Stimulated activated CD4-positive, alpha-beta T cell treated with anti-CD3 and anti-CD28 coated beads, Interleukin-15, amount 100 ng/mL, for 24 hours (primary cell): ENCODE measurements around the gene ZNF892.
"Not testable (repeated sequence)": the region's sequence is repeated elsewhere in the genome, so short reads cannot be mapped to it uniquely, and the experiment has no call there.

ENCODE experiments used
- DNase-seq: peaks from one replicate; pipeline ENCODE4 v3.0.0-alpha.2; 2020

ZNF892 gene

DNA sequence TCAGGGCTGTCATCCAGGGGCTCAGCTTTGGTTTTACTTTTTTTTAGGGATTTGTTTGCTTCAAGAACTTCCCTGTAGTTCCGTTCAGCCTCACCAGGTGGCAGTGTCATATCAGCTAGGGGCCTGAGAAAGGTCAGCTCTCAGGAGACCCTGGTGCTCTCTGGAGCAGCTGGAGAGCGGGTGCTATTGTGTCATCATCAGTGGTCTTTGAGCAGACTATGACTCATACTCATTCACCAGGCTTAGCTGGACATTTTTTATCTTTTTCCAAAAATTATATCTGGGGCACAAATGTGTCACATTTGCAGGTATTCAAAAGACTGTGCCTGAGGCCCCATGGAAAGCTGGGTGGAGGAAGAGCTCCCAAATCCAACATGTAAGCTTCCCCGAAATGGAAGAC, 24.4 kb downstream of the ZNF892 start:
- DNase-seq, result peak; percentile 63

DNA sequence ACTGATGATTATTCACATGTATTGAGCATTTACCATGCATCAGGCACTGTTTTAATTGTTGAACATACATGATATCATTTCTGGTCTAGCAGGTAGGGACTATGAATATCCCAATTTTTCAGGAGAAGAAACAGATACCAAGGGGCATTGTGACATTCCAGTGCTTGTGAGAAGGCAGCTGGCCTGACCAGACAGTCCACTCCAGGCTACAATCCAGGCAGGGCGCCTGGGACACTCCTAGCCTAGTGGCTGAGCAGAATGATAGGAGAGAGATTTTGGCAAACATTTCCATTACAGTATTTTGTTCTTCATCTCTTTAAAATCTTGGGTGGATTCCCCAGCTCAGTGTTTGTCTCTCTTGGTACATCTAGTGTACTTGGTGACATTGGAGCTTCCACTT, 24.9 kb downstream of the ZNF892 start:
- DNase-seq, result no peak

DNA sequence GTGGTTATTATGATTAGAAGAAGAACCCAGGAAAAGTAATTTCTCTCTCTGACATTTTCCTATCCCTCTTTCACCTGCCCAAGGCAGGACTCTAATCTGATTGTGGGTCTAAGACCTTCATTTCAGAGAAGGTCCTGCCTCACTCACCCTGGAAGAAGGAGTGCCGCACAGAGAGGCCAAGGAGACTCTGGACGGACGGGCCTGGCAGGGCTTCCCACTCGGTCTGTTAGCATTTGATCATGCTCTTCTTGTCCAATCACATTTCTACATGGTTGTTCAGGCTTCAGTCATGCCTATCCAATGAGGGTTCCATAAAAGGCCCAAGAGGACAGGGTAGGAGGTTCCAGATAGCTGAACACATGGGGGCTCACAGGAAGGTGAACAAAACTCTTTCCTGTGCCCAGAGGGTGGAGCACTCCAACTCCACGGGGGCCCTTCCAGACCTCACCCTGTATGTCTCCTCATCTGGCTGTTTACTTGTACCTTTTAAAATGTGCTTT, 27.0 kb downstream of the ZNF892 start:
- no peak for DNase-seq

DNA sequence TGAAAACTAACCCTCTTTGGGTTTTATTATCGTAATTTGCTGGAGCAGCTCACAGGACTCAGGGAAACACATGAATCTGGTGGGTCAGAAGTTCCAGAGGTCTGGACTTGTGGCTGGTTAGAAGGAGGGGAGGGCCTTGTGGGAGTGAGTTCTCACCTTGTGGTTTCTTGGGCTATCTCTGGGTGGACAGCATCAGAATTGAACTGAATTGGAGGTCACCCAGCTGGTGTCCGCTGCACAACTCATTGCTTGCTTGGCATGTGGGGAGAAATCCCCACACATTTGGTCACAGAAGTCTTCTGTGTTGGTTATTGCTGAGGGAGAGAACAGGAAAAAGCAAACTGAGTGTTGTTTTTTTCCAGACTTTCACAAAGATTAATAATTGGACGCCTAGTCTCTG, 27.5 kb downstream of the ZNF892 start:
- DNase-seq, result no peak

DNA sequence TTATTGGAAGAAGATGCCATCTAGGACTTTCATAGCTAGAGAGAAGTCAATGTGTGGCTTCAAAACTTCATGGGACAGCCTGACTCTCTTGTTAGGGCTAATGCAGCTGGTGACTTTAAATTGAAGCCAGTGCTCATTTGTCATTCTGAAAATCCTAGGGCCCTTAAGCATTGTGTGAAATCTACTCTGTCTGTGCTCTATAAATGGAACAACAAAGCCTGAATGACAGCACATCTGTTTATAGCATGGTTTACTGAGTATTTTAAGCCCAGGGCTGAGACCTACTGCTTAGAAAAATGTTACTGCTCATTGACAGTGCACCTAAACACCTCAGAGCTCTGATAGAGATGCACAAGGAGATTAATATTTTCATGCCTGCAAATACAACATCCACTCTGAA, 30.8 kb downstream of the ZNF892 start:
- no peak for DNase-seq

DNA sequence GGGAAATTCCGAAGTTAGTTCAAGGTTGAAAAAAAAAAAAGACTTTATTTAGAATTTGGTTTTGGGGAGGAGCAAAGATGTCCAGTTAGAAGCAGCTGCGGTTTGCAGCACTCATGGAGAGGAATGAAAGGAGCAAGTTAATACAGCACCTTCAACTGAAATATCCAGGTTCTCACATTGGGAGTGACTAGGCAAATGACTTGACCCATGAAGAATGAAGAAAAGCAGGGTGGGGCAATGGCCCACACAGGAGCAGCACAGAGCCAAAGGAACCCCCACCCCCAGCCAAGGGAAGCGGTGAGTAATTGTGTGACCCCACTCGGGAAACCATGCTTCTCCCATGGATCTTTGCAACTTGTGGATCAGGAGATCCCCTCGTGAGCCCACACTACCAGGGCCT, 32.8 kb downstream of the ZNF892 start:
- DNase-seq, result no peak

DNA sequence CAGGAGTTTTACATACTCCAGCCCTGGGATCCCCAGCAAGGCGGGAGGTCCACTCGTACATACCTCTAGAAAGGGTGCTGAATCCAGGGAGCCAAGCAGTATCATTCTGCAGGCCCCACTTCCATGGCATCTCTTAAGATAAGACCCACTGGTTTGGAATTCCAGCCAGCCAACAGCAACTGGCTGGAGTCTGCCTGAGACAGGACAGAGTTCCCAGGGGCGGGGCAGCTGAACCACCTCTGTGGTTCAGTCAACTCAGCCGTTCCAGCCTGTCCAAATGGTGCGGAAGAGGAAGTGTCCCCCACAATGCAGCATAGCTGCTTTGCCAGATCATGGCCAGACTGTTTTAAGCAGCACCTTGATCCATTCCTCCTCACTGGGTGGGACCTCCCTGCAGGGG, 33.2 kb downstream of the ZNF892 start:
- no peak for DNase-seq

DNA sequence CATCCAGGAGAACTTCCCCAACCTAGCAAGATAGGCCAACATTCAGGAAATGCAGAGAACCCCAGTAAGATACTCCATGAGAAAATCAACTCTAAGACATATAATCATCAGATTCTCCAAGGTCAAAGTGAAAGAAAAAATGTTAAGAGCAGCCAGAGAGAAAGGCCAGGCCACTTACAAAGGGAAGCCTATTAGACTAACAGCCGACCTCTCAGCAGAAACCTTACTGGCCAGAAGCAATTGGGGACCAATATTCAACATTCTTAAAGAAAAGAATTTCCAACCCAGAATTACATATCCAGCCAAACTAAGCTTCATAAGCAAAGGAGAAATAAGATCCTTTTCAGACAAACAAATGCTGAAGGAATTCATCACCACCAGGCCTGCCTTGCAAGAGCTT, 34.8 kb downstream of the ZNF892 start:
- DNase-seq, result not testable (repeated sequence)
